ENCODE data around the gene KMT2C. TPM values are rescaled to one million over a fixed set of nuclear protein-coding genes. Genes with fewer than 3 reads are reported as not detected.

KMT2C gene
- total and polyA plus RNA-seq, 10 of the 15 experiments (the other 5 are each of a cell fraction or from before 2014, with no cell fraction given), result 3.3 to 45.2 (median 19.2) TPM

DNA sequence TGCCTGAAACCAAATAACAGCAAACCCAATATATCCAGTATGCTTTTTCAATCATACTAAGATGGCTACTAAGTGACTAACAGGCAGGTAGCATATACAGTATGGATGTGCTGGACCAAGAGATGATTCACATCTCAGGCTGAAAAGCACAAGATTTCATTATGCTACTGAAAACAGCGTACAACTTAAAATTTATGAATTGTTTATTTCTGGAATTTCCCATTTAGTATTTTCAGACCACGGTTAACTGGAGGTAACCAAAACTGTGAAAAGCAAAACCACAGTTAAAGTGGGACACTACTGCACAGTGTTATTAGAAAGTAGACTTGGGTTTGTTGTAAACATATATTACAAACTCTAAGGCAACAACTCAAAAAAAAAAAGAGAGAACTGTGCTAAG is 91.5 kb downstream of the KMT2C start:
- BruUV-seq (replicated peaks), result no TSS peak
- ChIA-PET CTCF (no interaction called here), POLR2A (no interaction called here), SMC1A (ENCODE audit: uncharacterized antibody, unreplicated experiment) (interaction anchor here (2.1 to 3.1 kb wide), 2 partner anchors 11 to 362 kb away, joined by 9 to 24 read pairs; no protein-coding TSS in a partner anchor), RAD21 (ENCODE audit: unreplicated experiment) (no interaction called here)
- ATAC-seq, result peak; percentile 72
- H3K4me1 ChIP-seq (ENCODE audit: control insufficient read depth, insufficient read depth, low read length), result peaks cover 29% of the 10 kb centered on the region; the same call in 1 of the 2 replicates
- in situ Hi-C loops (cut with MboI) (no loop called here), intact Hi-C loops (cut with micrococcal nuclease; ENCODE audit: unreplicated experiment) (no loop called here)
- FAIRE-seq, result no peak
- 0 out of 2 replicates have a peak overlapping the region, but pooled peaks have one; percentile 35 for H3K4me2 ChIP-seq (ENCODE audit: control insufficient read depth, insufficient read depth)
- no peaks in the 10 kb centered on the region for H3K36me3 ChIP-seq (ENCODE audit: control insufficient read depth in 2 of 2, insufficient read depth in 2 of 2, low read length in 1 of 2)
- H2AFZ ChIP-seq (ENCODE audit: control insufficient read depth, low read depth, low read length), result no peak overlapping the region
- H3K27me3 ChIP-seq (replicated peaks in 1 of 2; ENCODE audit: control insufficient read depth in 2 of 2, insufficient read depth in 2 of 2, low read length in 1 of 2), result no peaks in the 10 kb centered on the region
- 0% methylated on average over 2 of the region's 2 CpGs for WGBS (ENCODE audit: insufficient coverage, insufficient replicate concordance, low lambda C conversion rate, missing lambda C conversion rate)
- no peak for DNase-seq (ENCODE audit: low read depth, low spot score)
- no peaks in the 10 kb centered on the region for H4K20me1 ChIP-seq (ENCODE audit: control insufficient read depth, insufficient read depth)
- no peak overlapping the region for H3K4me3 ChIP-seq
- H3K9ac ChIP-seq (ENCODE audit: control insufficient read depth, insufficient read depth, low read length), result no peak overlapping the region
- peaks cover 52% of the 10 kb centered on the region for H3K79me2 ChIP-seq (ENCODE audit: control insufficient read depth, insufficient read depth, low read length)
- H3K9me3 ChIP-seq (replicated peaks; ENCODE audit: control insufficient read depth, insufficient read depth, low read length), result peaks cover 7% of the 10 kb centered on the region
- no peak overlapping the region for H3K27ac ChIP-seq (ENCODE audit: control insufficient read depth, insufficient read depth)
- TF ChIP-seq EZH2 (IDR thresholded peaks at IDR 0.05; ENCODE audit: borderline replicate concordance, control insufficient read depth, low read depth, low read length) (no peak), IKZF1 (conservative IDR thresholded peaks at IDR 0.05) (0 out of 2 replicates have a peak, but pooled peaks have one; percentile 22), FOS (IDR thresholded peaks at IDR 0.05; ENCODE audit: borderline replicate concordance, extremely low read depth, insufficient read length) (no peak), RUNX3 (IDR thresholded peaks at IDR 0.05; ENCODE audit: low read length) (peak; percentile 90), CBFB (IDR thresholded peaks at IDR 0.05; ENCODE audit: low read depth) (0 out of 2 replicates have a peak, but pooled peaks have one; percentile 34), TAF1 (IDR thresholded peaks at IDR 0.05; ENCODE audit: borderline replicate concordance, low read depth, low read length) (no peak), GABPA (IDR thresholded peaks at IDR 0.05; ENCODE audit: low read depth) (no peak), NFYB (IDR thresholded peaks at IDR 0.05; ENCODE audit: insufficient read depth, low read depth, low read length) (no peak), MYC (IDR thresholded peaks at IDR 0.05; ENCODE audit: insufficient read depth, insufficient read length, insufficient replicate concordance, low read length, severe bottlenecking) (no peak)
- TF ChIP-seq, protein P1, sequence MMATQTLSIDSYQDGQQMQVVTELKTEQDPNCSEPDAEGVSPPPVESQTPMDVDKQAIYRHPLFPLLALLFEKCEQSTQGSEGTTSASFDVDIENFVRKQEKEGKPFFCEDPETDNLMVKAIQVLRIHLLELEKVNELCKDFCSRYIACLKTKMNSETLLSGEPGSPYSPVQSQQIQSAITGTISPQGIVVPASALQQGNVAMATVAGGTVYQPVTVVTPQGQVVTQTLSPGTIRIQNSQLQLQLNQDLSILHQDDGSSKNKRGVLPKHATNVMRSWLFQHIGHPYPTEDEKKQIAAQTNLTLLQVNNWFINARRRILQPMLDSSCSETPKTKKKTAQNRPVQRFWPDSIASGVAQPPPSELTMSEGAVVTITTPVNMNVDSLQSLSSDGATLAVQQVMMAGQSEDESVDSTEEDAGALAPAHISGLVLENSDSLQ (IDR thresholded peaks at IDR 0.05), result no peak
- TF ChIP-seq, protein P2, sequence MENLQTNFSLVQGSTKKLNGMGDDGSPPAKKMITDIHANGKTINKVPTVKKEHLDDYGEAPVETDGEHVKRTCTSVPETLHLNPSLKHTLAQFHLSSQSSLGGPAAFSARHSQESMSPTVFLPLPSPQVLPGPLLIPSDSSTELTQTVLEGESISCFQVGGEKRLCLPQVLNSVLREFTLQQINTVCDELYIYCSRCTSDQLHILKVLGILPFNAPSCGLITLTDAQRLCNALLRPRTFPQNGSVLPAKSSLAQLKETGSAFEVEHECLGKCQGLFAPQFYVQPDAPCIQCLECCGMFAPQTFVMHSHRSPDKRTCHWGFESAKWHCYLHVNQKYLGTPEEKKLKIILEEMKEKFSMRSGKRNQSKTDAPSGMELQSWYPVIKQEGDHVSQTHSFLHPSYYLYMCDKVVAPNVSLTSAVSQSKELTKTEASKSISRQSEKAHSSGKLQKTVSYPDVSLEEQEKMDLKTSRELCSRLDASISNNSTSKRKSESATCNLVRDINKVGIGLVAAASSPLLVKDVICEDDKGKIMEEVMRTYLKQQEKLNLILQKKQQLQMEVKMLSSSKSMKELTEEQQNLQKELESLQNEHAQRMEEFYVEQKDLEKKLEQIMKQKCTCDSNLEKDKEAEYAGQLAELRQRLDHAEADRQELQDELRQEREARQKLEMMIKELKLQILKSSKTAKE (IDR thresholded peaks at IDR 0.05; ENCODE audit: low read depth, poor library complexity, severe bottlenecking), result no peak
- TF ChIP-seq, protein P3, sequence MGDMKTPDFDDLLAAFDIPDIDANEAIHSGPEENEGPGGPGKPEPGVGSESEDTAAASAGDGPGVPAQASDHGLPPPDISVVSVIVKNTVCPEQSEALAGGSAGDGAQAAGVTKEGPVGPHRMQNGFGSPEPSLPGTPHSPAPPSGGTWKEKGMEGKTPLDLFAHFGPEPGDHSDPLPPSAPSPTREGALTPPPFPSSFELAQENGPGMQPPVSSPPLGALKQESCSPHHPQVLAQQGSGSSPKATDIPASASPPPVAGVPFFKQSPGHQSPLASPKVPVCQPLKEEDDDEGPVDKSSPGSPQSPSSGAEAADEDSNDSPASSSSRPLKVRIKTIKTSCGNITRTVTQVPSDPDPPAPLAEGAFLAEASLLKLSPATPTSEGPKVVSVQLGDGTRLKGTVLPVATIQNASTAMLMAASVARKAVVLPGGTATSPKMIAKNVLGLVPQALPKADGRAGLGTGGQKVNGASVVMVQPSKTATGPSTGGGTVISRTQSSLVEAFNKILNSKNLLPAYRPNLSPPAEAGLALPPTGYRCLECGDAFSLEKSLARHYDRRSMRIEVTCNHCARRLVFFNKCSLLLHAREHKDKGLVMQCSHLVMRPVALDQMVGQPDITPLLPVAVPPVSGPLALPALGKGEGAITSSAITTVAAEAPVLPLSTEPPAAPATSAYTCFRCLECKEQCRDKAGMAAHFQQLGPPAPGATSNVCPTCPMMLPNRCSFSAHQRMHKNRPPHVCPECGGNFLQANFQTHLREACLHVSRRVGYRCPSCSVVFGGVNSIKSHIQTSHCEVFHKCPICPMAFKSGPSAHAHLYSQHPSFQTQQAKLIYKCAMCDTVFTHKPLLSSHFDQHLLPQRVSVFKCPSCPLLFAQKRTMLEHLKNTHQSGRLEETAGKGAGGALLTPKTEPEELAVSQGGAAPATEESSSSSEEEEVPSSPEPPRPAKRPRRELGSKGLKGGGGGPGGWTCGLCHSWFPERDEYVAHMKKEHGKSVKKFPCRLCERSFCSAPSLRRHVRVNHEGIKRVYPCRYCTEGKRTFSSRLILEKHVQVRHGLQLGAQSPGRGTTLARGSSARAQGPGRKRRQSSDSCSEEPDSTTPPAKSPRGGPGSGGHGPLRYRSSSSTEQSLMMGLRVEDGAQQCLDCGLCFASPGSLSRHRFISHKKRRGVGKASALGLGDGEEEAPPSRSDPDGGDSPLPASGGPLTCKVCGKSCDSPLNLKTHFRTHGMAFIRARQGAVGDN (IDR thresholded peaks at IDR 0.05), result no peak
- TF ChIP-seq, protein P4, sequence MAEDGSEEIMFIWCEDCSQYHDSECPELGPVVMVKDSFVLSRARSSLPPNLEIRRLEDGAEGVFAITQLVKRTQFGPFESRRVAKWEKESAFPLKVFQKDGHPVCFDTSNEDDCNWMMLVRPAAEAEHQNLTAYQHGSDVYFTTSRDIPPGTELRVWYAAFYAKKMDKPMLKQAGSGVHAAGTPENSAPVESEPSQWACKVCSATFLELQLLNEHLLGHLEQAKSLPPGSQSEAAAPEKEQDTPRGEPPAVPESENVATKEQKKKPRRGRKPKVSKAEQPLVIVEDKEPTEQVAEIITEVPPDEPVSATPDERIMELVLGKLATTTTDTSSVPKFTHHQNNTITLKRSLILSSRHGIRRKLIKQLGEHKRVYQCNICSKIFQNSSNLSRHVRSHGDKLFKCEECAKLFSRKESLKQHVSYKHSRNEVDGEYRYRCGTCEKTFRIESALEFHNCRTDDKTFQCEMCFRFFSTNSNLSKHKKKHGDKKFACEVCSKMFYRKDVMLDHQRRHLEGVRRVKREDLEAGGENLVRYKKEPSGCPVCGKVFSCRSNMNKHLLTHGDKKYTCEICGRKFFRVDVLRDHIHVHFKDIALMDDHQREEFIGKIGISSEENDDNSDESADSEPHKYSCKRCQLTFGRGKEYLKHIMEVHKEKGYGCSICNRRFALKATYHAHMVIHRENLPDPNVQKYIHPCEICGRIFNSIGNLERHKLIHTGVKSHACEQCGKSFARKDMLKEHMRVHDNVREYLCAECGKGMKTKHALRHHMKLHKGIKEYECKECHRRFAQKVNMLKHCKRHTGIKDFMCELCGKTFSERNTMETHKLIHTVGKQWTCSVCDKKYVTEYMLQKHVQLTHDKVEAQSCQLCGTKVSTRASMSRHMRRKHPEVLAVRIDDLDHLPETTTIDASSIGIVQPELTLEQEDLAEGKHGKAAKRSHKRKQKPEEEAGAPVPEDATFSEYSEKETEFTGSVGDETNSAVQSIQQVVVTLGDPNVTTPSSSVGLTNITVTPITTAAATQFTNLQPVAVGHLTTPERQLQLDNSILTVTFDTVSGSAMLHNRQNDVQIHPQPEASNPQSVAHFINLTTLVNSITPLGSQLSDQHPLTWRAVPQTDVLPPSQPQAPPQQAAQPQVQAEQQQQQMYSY (CRISPR knock-in tag; IDR thresholded peaks at IDR 0.05), result no peak

Data from GM12878 (cell line).